ENCODE data around the gene COL8A1. TPM values are rescaled to one million over a fixed set of nuclear protein-coding genes. Genes with fewer than 3 reads are reported as not detected.

Gene COL8A1
- total RNA-seq, 6 experiments from 2014 or later, result 0.56 to 1.5 (median 0.79) TPM

GRCh38 chr3:99645277-99646106 is 7.1 kb downstream of the COL8A1 start:
- ATAC-seq, result no peak
- no peaks in the 10 kb centered on the region for H3K9me3 ChIP-seq
- 58% methylated on average over 5 of the region's 5 CpGs for WGBS (ENCODE audit: insufficient coverage, low coverage, low lambda C conversion rate, missing lambda C conversion rate)
- no peak overlapping the region for H3K4me3 ChIP-seq
- no peaks in the 10 kb centered on the region for H3K4me1 ChIP-seq
- no peaks in the 10 kb centered on the region for H3K27me3 ChIP-seq
- no peaks in the 10 kb centered on the region for H3K36me3 ChIP-seq
- TF ChIP-seq POLR2A (IDR thresholded peaks at IDR 0.05) (no peak), CTCF (IDR thresholded peaks at IDR 0.05) (peak; percentile 22 to 36 (median 28))
- DNase-seq, result no peak
- intact Hi-C loops (cut with DNase I), result no loop called here
- no peak overlapping the region for H3K27ac ChIP-seq

GRCh38 chr3:99646107-99646435 is 7.7 kb downstream of the COL8A1 start:
- no peaks in the 10 kb centered on the region for H3K9me3 ChIP-seq
- DNase-seq (no peak), ATAC-seq (no peak)
- WGBS (ENCODE audit: insufficient coverage, low coverage, low lambda C conversion rate, missing lambda C conversion rate), result 22% methylated on average over 1 of the region's 1 CpG
- no peak overlapping the region for H3K4me3 ChIP-seq
- no peaks in the 10 kb centered on the region for H3K4me1 ChIP-seq
- H3K27me3 ChIP-seq, result no peaks in the 10 kb centered on the region
- no peak for TF ChIP-seq POLR2A (IDR thresholded peaks at IDR 0.05)
- no peak for TF ChIP-seq CTCF (IDR thresholded peaks at IDR 0.05)
- intact Hi-C loops (cut with DNase I), result no loop called here
- no peaks in the 10 kb centered on the region for H3K36me3 ChIP-seq
- H3K27ac ChIP-seq, result no peak overlapping the region

DNA sequence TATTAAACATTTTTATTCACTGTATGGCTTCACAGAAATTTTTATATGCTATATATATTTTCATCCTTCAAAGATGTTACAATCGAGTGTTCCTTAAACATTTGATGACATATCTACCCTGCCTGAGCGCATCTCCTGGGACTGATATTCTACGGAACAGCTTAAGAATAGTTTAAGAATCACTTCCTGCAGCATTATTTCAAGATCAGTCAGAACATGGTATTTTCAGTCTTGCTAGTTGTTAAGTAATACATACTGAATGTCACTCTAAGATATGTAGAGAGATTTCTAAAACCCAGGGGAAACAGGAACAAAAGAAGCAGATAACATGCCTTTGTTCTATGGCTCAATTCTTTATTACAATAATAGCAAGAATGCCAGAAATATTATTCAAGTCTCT is 8.7 kb downstream of the COL8A1 start:
- TF ChIP-seq POLR2A (IDR thresholded peaks at IDR 0.05), result no peak
- TF ChIP-seq CTCF (IDR thresholded peaks at IDR 0.05), result no peak
- H3K36me3 ChIP-seq, result no peaks in the 10 kb centered on the region
- no peaks in the 10 kb centered on the region for H3K4me1 ChIP-seq
- H3K27ac ChIP-seq, result no peak overlapping the region
- WGBS (ENCODE audit: insufficient coverage, low coverage, low lambda C conversion rate, missing lambda C conversion rate), result 43% methylated on average over 3 of the region's 3 CpGs
- no peaks in the 10 kb centered on the region for H3K9me3 ChIP-seq
- peak in 1 of 4 donors; percentile 40 for ATAC-seq
- H3K4me3 ChIP-seq, result no peak overlapping the region
- intact Hi-C loops (cut with DNase I), result no loop called here
- H3K27me3 ChIP-seq, result no peaks in the 10 kb centered on the region
- no peak for DNase-seq

DNA sequence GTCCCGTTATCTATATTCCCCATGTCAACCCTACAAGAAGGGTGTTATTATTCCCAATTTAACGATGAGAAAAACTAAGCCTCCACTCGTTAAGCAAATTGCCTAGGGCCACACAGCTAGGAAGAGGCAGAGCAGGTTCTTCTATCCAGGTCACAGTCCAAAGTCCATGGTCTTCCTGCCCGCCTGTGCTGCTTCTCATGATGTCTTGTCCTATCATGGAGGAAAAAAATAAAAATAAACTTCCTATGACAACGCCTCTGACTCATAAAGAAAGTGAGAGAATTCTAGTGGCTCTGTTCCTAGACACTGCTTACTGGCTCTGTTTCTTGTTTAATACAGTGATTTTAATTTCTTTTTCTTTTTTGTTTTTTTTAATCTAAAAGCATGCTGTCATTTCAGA is 9.7 kb downstream of the COL8A1 start:
- no peak for TF ChIP-seq CTCF (IDR thresholded peaks at IDR 0.05)
- TF ChIP-seq POLR2A (IDR thresholded peaks at IDR 0.05), result no peak
- Histone ChIP-seq H3K9me3 (no peaks in the 10 kb centered on the region), H3K4me1 (no peaks in the 10 kb centered on the region), H3K27ac (no peak overlapping the region), H3K4me3 (no peak overlapping the region), H3K27me3 (no peaks in the 10 kb centered on the region), H3K36me3 (no peaks in the 10 kb centered on the region)
- DNase-seq, result no peak
- WGBS (ENCODE audit: insufficient coverage, low coverage, low lambda C conversion rate, missing lambda C conversion rate), result 32% methylated on average over 5 of the region's 5 CpGs
- peak; percentile 40 to 80 (median 64) for ATAC-seq
- intact Hi-C loops (cut with DNase I), result no loop called here
